ENCODE data around the gene APBB2. TPM values are rescaled to one million over a fixed set of nuclear protein-coding genes. Genes with fewer than 3 reads are reported as not detected.

The APBB2 gene
- total RNA-seq, 1 experiment from 2014 or later = 49.0 TPM

DNA sequence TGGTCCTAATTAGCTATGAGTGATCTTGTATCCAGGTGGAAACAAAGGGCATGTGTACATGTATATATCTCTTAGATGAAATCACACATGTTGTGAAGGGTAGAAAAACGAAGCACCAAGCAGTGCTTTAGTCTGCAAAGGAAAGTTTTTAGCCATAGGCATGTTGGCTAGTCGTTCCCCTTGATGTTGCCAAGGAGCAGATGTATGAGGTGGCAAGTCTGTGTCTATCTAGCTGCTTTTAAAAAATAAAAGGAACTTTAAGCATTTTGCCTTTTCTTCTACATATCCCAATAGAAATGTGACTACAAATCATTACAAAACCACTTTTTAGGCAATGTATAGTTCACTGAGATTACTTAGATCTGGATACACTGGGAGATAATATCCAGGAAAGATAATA is 401.5 kb downstream of the APBB2 start:
- Mint-ChIP-seq H3K27ac (peak overlapping the region; percentile 59; the same call in 1 of the 2 replicates), H3K9me3 (no peaks in the 10 kb centered on the region), H3K36me3 (peaks cover 18% of the 10 kb centered on the region), H3K27me3 (ENCODE audit: low read depth) (no peaks in the 10 kb centered on the region), H3K4me3 (no peak overlapping the region), H3K4me1 (no peaks in the 10 kb centered on the region)
- DNase-seq (ENCODE audit: low spot score) (no peak), ATAC-seq (no peak)
- ChIA-PET CTCF (interaction anchor here (0.5 to 3.0 kb wide), 3 partner anchors 28 to 171 kb away, joined by 3 to 9 read pairs (median 3); no protein-coding TSS in a partner anchor), POLR2A (no interaction called here)
- TF ChIP-seq HMGXB4 (CRISPR knock-in tag; IDR thresholded peaks at IDR 0.05) (no peak), ATF2 (CRISPR knock-in tag; IDR thresholded peaks at IDR 0.05; ENCODE audit: borderline replicate concordance, low read depth) (no peak), CREB1 (CRISPR knock-in tag; IDR thresholded peaks at IDR 0.05) (no peak), AR (CRISPR knock-in tag; IDR thresholded peaks at IDR 0.05) (no peak)
- TF ChIP-seq, protein P1, sequence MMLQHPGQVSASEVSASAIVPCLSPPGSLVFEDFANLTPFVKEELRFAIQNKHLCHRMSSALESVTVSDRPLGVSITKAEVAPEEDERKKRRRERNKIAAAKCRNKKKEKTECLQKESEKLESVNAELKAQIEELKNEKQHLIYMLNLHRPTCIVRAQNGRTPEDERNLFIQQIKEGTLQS (CRISPR knock-in tag; conservative IDR thresholded peaks at IDR 0.05) = no peak
- TF ChIP-seq, protein P2, sequence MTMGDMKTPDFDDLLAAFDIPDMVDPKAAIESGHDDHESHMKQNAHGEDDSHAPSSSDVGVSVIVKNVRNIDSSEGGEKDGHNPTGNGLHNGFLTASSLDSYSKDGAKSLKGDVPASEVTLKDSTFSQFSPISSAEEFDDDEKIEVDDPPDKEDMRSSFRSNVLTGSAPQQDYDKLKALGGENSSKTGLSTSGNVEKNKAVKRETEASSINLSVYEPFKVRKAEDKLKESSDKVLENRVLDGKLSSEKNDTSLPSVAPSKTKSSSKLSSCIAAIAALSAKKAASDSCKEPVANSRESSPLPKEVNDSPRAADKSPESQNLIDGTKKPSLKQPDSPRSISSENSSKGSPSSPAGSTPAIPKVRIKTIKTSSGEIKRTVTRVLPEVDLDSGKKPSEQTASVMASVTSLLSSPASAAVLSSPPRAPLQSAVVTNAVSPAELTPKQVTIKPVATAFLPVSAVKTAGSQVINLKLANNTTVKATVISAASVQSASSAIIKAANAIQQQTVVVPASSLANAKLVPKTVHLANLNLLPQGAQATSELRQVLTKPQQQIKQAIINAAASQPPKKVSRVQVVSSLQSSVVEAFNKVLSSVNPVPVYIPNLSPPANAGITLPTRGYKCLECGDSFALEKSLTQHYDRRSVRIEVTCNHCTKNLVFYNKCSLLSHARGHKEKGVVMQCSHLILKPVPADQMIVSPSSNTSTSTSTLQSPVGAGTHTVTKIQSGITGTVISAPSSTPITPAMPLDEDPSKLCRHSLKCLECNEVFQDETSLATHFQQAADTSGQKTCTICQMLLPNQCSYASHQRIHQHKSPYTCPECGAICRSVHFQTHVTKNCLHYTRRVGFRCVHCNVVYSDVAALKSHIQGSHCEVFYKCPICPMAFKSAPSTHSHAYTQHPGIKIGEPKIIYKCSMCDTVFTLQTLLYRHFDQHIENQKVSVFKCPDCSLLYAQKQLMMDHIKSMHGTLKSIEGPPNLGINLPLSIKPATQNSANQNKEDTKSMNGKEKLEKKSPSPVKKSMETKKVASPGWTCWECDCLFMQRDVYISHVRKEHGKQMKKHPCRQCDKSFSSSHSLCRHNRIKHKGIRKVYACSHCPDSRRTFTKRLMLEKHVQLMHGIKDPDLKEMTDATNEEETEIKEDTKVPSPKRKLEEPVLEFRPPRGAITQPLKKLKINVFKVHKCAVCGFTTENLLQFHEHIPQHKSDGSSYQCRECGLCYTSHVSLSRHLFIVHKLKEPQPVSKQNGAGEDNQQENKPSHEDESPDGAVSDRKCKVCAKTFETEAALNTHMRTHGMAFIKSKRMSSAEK (CRISPR knock-in tag; IDR thresholded peaks at IDR 0.05; ENCODE audit: borderline replicate concordance) = no peak

- TF ChIP-seq PRRX2 (CRISPR knock-in tag; IDR thresholded peaks at IDR 0.05) (no peak), ATF1 (CRISPR knock-in tag; IDR thresholded peaks at IDR 0.05) (no peak), ATF2 (CRISPR knock-in tag; IDR thresholded peaks at IDR 0.05; ENCODE audit: borderline replicate concordance, low read depth) (no peak), ZBTB21 (CRISPR knock-in tag; IDR thresholded peaks at IDR 0.05; ENCODE audit: borderline replicate concordance) (no peak), MAX (CRISPR knock-in tag; IDR thresholded peaks at IDR 0.05) (no peak), ZNF416 (CRISPR knock-in tag; IDR thresholded peaks at IDR 0.05) (no peak)
- TF ChIP-seq, protein P3, sequence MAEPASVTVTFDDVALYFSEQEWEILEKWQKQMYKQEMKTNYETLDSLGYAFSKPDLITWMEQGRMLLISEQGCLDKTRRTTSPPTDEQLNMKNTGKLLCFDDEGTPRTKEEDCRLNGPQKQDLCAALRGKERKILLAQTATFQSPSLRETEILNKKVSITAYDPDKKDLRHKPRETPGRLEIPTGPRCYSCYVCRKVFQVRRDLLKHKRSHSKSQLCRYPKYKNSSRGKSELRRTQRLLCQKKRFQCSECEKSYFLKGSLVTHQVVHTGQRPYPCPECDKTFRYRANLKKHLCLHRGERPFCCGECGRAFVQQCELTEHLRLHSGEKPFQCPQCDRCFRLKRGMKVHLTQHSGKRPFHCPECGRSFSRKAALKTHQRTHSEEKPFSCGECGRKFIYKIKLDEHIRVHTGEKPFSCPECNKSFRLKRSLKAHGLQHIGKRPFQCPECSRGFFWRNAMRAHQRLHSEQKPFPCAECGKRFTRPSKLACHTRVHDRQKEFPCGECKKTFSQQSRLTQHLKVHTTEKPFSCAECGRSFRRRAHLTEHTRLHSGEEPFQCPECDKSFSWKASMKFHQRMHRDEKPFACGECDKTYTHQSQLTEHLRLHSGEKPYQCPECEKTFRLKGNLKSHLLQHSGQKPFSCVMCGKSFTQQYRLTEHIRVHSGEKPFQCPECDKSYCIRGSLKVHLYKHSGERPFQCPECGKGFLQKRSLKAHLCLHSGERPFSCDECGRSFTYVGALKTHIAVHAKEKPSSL (CRISPR knock-in tag; conservative IDR thresholded peaks at IDR 0.05) = no peak
Measured at GRCh38 chr4:40812386-40812785, 402.0 kb downstream of the APBB2 start.

More at GRCh38 chr4:40812386-40812785, 402.0 kb downstream of the APBB2 start:
- no peak overlapping the region for H3K4me3 Mint-ChIP-seq
- ChIA-PET POLR2A (interaction anchor here (0.5 kb wide), 1 partner anchor 752 kb away, joined by 3 read pairs; no protein-coding TSS in a partner anchor), CTCF (interaction anchor here (0.5 to 3.0 kb wide), 3 partner anchors 28 to 171 kb away, joined by 3 to 9 read pairs (median 3); no protein-coding TSS in a partner anchor)
- H3K4me1 Mint-ChIP-seq = no peaks in the 10 kb centered on the region
- DNase-seq (ENCODE audit: low spot score) (no peak), ATAC-seq (no peak)
- H3K27me3 Mint-ChIP-seq (ENCODE audit: low read depth) = no peaks in the 10 kb centered on the region
- peak overlapping the region; percentile 59 for H3K27ac Mint-ChIP-seq
- H3K36me3 Mint-ChIP-seq = peaks cover 16% of the 10 kb centered on the region
- H3K9me3 Mint-ChIP-seq = no peaks in the 10 kb centered on the region
